Parathyroid adenoma (tissue), 2 donors: ENCODE data around the gene REEP5.

Experiments used
- H2AFZ ChIP-seq: fragments of 300-600 bp; sonication (generic); one replicate; pipeline ENCODE4 v1.7.0; 2017; ENCODE audit warnings: antibody characterized with exemption, mild to moderate bottlenecking
- H3K27ac ChIP-seq: fragments of 300-600 bp; sonication (generic); one replicate; pipeline ENCODE4 v1.7.0; 2017
- H3K27me3 ChIP-seq: fragments of 300-600 bp; sonication (generic); one replicate; pipeline ENCODE4 v1.7.0; 2017; ENCODE audit warnings: low read length; ENCODE audit not compliant: control insufficient read depth, insufficient read depth
- H3K36me3 ChIP-seq: fragments of 300-600 bp; sonication (generic); one replicate; pipeline ENCODE4 v1.7.0; 2017; ENCODE audit warnings: low read length; ENCODE audit not compliant: control insufficient read depth, insufficient read depth
- H3K4me1 ChIP-seq: fragments of 300-600 bp; sonication (generic); one replicate; pipeline ENCODE4 v1.7.0; 2017; ENCODE audit warnings: control low read depth
- H3K4me2 ChIP-seq: fragments of 300-600 bp; sonication (generic); one replicate; pipeline ENCODE4 v1.7.0; 2017; ENCODE audit warnings: low read length
- H3K4me3 ChIP-seq: fragments of 300-600 bp; sonication (generic); one replicate; pipeline ENCODE4 v1.7.0; 2017; ENCODE audit warnings: low read depth, low read length
- H3K79me2 ChIP-seq: fragments of 300-600 bp; sonication (generic); one replicate; pipeline ENCODE4 v1.7.0; 2017; ENCODE audit warnings: control low read depth
- H3K9ac ChIP-seq: fragments of 300-600 bp; sonication (generic); one replicate; pipeline ENCODE4 v1.7.0; 2017; ENCODE audit warnings: mild to moderate bottlenecking
- H3K9me3 ChIP-seq: fragments of 300-600 bp; sonication (generic); one replicate; pipeline ENCODE4 v1.7.0; 2017; ENCODE audit warnings: low read length; ENCODE audit not compliant: control insufficient read depth
- TF ChIP-seq, protein P1 (sequence below): fragments of 300-600 bp; sonication (generic); IDR thresholded peaks from one replicate; pipeline ENCODE4 v1.7.0; 2017; ENCODE audit warnings: antibody characterized with exemption, mild to moderate bottlenecking
- donor health status: primary hyperparathyroidism.

REEP5 gene

DNA sequence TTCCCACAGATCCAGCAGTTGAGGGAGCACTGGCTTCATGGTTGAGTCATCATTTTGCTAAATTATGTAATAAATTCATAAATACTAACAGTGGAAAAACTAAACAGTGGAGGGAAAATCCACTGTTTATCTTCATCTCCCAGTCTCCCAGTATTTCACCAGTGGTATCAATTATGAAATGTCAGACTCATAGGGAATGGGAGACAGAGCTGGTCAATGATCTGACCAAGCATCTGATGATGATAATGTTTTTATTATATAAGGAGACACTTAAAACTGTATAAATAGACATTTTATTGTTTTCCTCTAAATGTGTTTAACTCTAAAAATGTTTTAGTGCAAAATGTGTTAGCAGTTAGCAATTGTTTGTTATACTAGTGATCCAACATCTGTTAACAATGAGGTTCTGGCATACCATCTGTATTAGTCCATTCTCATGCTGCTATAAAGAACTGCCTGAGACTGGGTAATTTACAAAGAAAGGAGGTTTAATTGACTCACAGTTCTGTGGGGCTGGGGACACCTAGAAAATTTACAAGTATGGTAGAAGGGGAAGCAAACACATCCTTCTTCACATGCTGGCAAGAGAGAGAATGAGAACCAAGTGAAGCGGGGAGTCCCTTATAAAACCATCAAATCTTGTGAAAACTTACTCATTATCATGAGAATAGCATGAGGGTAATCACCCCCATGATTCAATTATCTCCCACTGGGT is 11.8 kb upstream of the REEP5 start:
- Histone ChIP-seq H2AFZ (no peak overlapping the region), H3K4me2 (no peak overlapping the region), H3K36me3 (no peaks in the 10 kb centered on the region), H3K9ac (no peak overlapping the region), H3K79me2 (no peaks in the 10 kb centered on the region), H3K4me3 (no peak overlapping the region), H3K27ac (no peak overlapping the region), H3K27me3 (no peaks in the 10 kb centered on the region), H3K9me3 (no peaks in the 10 kb centered on the region), H3K4me1 (no peaks in the 10 kb centered on the region)
- TF ChIP-seq, protein P1, sequence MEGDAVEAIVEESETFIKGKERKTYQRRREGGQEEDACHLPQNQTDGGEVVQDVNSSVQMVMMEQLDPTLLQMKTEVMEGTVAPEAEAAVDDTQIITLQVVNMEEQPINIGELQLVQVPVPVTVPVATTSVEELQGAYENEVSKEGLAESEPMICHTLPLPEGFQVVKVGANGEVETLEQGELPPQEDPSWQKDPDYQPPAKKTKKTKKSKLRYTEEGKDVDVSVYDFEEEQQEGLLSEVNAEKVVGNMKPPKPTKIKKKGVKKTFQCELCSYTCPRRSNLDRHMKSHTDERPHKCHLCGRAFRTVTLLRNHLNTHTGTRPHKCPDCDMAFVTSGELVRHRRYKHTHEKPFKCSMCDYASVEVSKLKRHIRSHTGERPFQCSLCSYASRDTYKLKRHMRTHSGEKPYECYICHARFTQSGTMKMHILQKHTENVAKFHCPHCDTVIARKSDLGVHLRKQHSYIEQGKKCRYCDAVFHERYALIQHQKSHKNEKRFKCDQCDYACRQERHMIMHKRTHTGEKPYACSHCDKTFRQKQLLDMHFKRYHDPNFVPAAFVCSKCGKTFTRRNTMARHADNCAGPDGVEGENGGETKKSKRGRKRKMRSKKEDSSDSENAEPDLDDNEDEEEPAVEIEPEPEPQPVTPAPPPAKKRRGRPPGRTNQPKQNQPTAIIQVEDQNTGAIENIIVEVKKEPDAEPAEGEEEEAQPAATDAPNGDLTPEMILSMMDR = no peak

DNA sequence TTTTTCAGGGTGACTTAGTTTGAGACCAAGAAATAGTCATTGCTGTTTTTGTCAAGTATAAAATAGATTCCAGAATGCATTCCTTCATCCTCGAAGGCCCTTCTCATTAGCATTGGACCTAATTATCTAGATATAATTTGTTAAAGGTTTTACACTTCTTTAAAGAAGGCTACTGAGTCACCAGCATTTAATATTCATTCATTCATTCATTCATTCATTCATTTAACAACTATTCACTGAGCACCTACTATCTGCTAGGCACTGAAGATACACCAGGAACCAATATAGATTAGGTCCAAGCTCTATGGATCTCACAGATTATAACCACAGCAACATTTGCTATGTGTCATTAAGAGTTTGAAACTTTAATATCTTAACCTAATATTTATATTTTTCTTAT is 11.1 kb upstream of the REEP5 start:
- no peaks in the 10 kb centered on the region for H3K79me2 ChIP-seq
- no peak overlapping the region for H2AFZ ChIP-seq
- H3K4me1 ChIP-seq = no peaks in the 10 kb centered on the region
- H3K36me3 ChIP-seq = no peaks in the 10 kb centered on the region
- H3K27ac ChIP-seq = no peak overlapping the region
- no peak overlapping the region for H3K9ac ChIP-seq
- no peaks in the 10 kb centered on the region for H3K9me3 ChIP-seq
- no peaks in the 10 kb centered on the region for H3K27me3 ChIP-seq
- TF ChIP-seq, protein P1 = no peak
- H3K4me3 ChIP-seq = no peak overlapping the region
- H3K4me2 ChIP-seq = no peak overlapping the region

DNA sequence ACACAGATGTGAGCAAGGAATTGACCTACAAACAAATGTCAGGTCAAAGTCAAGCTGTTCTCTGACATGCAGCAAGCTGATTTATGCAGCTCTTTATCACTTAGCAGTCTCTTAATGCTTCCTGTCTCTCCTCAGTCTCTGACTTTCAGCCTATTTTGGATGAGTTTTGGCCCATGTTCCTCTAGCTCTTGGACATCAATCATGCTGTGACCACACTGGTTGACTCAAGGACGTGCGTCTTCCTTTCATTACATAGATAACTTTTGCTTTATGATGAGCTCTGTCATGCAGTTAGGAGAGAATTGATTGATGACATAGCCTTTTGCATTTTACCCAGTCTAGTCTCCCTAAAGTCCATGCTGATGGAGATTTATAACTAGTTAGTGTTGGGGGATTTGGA is 9.4 kb upstream of the REEP5 start:
- Histone ChIP-seq H3K4me2 (no peak overlapping the region), H3K79me2 (no peaks in the 10 kb centered on the region), H3K9ac (no peak overlapping the region), H2AFZ (no peak overlapping the region), H3K27ac (no peak overlapping the region), H3K27me3 (no peaks in the 10 kb centered on the region), H3K36me3 (no peaks in the 10 kb centered on the region), H3K4me1 (no peaks in the 10 kb centered on the region), H3K4me3 (no peak overlapping the region), H3K9me3 (no peaks in the 10 kb centered on the region)
- TF ChIP-seq, protein P1 = no peak

DNA sequence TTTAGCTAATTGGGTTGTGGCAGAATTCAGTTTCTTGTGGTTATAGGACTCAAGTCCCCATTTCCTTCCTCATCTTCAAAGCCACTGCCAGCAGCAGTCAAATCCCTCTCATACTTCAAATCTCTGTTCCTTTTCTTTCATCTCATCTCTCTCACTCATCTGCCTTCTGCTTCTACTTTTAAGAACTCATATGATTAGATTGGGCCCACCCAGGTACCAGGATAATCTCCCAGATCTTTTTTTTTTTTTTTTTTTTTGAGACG is 8.0 kb upstream of the REEP5 start:
- no peak overlapping the region for H3K4me2 ChIP-seq
- TF ChIP-seq, protein P1 = no peak
- no peaks in the 10 kb centered on the region for H3K27me3 ChIP-seq
- no peaks in the 10 kb centered on the region for H3K4me1 ChIP-seq
- H3K27ac ChIP-seq = no peak overlapping the region
- H3K9me3 ChIP-seq = no peaks in the 10 kb centered on the region
- H3K4me3 ChIP-seq = no peak overlapping the region
- H3K79me2 ChIP-seq = no peaks in the 10 kb centered on the region
- H3K9ac ChIP-seq = no peak overlapping the region
- no peaks in the 10 kb centered on the region for H3K36me3 ChIP-seq
- no peak overlapping the region for H2AFZ ChIP-seq

DNA sequence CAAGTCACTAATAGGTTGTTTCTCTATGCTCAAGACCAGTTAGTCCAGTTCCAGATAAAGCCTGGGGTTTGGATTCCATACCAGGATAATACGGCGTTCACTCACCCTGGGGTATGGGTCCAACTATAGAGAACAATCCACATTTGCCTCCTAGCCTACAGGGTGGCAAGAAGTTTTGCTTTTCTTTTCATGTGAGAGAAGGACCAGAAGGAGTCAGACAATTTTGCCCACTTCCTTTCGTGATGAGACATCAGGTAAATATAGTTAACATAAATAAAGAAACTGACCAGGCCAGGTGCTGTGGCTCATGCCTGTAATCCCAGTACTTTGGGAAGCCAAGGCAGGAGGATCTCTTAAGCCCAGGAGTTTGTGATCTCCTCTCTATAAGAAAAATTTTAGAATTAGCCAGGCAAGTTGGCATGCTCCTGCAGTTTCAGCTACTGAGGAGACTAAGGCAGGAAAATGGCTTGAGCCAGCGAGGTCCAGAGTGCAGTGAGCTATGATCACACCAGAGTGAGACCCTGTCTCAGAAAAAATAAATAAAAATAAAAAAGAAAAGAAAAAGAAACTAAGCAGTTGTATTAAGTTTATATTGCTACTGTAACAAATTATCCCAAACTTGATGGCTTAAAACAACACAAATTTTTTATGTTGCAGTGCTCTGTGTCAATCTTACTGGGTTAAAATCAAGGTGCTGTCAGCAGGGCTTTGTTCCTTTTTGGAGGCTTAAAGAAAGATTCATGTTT is 7.5 kb upstream of the REEP5 start:
- Histone ChIP-seq H2AFZ (no peak overlapping the region), H3K9ac (no peak overlapping the region), H3K27me3 (no peaks in the 10 kb centered on the region), H3K79me2 (no peaks in the 10 kb centered on the region), H3K4me3 (no peak overlapping the region), H3K4me2 (no peak overlapping the region), H3K27ac (no peak overlapping the region), H3K36me3 (no peaks in the 10 kb centered on the region), H3K9me3 (no peaks in the 10 kb centered on the region), H3K4me1 (no peaks in the 10 kb centered on the region)
- TF ChIP-seq, protein P1 = no peak
